ENCODE measurements around the gene NMT2. TPM values are rescaled to one million over a fixed set of nuclear protein-coding genes. Genes with fewer than 3 reads are reported as not detected.

NMT2 gene
- total and polyA plus RNA-seq, 5 donors from 2014 or later = 37.1 to 50.3 (median 45.7) TPM

DNA sequence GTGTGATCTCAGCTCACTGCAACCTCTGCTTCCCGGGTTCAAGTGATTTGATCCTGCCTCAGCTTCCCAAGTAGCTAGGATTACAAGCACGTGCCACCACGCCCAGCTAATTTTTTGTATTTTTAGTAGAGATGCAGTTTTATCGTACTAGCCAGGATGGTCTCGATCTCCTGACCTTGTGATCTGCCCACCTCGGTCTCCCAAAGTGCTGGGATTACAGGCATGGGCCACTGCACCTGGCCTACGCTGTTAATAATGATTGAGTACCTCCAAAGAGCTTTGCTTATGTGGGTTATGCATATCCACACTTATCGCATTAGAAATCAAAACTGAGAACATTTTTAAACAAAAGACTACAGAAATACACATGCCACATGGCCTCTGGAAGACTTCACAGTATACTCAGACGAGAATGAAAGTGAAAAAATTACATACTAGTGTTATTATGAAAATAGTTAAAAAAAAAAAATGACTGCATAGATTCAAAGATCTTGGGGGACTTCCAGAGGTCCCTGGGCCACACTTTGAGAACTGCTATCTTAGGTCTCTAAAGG is 45.9 kb downstream of the NMT2 start:
- Histone ChIP-seq H3K4me3 (ENCODE audit: low read depth, low read length) (no peak overlapping the region), H3K27ac (ENCODE audit: insufficient read depth, low read length, poor library complexity, severe bottlenecking) (peak overlapping the region; percentile 44), H3K36me3 (ENCODE audit: control insufficient read depth, insufficient read depth, low read length) (peaks cover 65% of the 10 kb centered on the region), H3K27me3 (ENCODE audit: control insufficient read depth, insufficient read depth, low read length) (no peaks in the 10 kb centered on the region), H3K4me1 (ENCODE audit: control insufficient read depth, insufficient read depth, low read length, poor library complexity, severe bottlenecking) (peaks cover 14% of the 10 kb centered on the region), H3K9me3 (ENCODE audit: control insufficient read depth in 2 of 2, low read length in 2 of 2) (no peaks in the 10 kb centered on the region)
- Mint-ChIP-seq H3K4me1 (peaks cover 23 to 27% (median 24%) of the 10 kb centered on the region in 4 donors), H3K36me3 (peaks cover 30% of the 10 kb centered on the region), H3K9me3 (peaks cover 0 to 1% (median 0%) of the 10 kb centered on the region in 7 donors), H3K27me3 (no peaks in the 10 kb centered on the region), H3K27ac (peak overlapping the region; percentile 68 to 82 (median 80)), H3K4me3 (no peak overlapping the region)
- ATAC-seq (ENCODE audit: low read depth in 2 of 2) (peak; percentile 34 to 45), DNase-seq (peak in 1 of 3 donors; percentile 59)

- Mint-ChIP-seq H3K27me3 (no peaks in the 10 kb centered on the region), H3K36me3 (peaks cover 29% of the 10 kb centered on the region), H3K27ac (peak overlapping the region in 2 of 3 donors; percentile 80 to 82), H3K4me3 (no peak overlapping the region), H3K9me3 (peaks cover 0 to 1% (median 0%) of the 10 kb centered on the region in 7 donors), H3K4me1 (peaks cover 23 to 27% (median 24%) of the 10 kb centered on the region in 4 donors)
- DNase-seq (no peak), ATAC-seq (ENCODE audit: low read depth in 2 of 2) (no peak)
- peaks cover 68% of the 10 kb centered on the region for H3K36me3 ChIP-seq (ENCODE audit: control insufficient read depth, insufficient read depth, low read length)
- H3K27ac ChIP-seq (ENCODE audit: insufficient read depth, low read length, poor library complexity, severe bottlenecking) = no peak overlapping the region
- peaks cover 14% of the 10 kb centered on the region for H3K4me1 ChIP-seq (ENCODE audit: control insufficient read depth, insufficient read depth, low read length, poor library complexity, severe bottlenecking)
- H3K27me3 ChIP-seq (ENCODE audit: control insufficient read depth, insufficient read depth, low read length) = no peaks in the 10 kb centered on the region
- no peak overlapping the region for H3K4me3 ChIP-seq (ENCODE audit: low read depth, low read length)
- no peaks in the 10 kb centered on the region for H3K9me3 ChIP-seq (ENCODE audit: control insufficient read depth in 2 of 2, low read length in 2 of 2)
These were observed 46.8 kb downstream of the NMT2 start for GRCh38 chr10:15121707-15122106.

GRCh38 chr10:15120523-15120922 is 48.0 kb downstream of the NMT2 start:
- Mint-ChIP-seq H3K36me3 (peaks cover 25% of the 10 kb centered on the region), H3K9me3 (no peaks in the 10 kb centered on the region), H3K4me3 (no peak overlapping the region), H3K27ac (no peak overlapping the region), H3K27me3 (no peaks in the 10 kb centered on the region), H3K4me1 (peaks cover 23 to 27% (median 25%) of the 10 kb centered on the region in 4 donors)
- ATAC-seq (ENCODE audit: low read depth in 2 of 2) (no peak), DNase-seq (no peak)
- Histone ChIP-seq H3K4me1 (ENCODE audit: control insufficient read depth, insufficient read depth, low read length, poor library complexity, severe bottlenecking) (peaks cover 14% of the 10 kb centered on the region), H3K9me3 (ENCODE audit: control insufficient read depth in 2 of 2, low read length in 2 of 2) (no peaks in the 10 kb centered on the region), H3K27me3 (ENCODE audit: control insufficient read depth, insufficient read depth, low read length) (no peaks in the 10 kb centered on the region), H3K4me3 (ENCODE audit: low read depth, low read length) (no peak overlapping the region), H3K36me3 (ENCODE audit: control insufficient read depth, insufficient read depth, low read length) (peaks cover 67% of the 10 kb centered on the region), H3K27ac (ENCODE audit: insufficient read depth, low read length, poor library complexity, severe bottlenecking) (no peak overlapping the region)

DNA sequence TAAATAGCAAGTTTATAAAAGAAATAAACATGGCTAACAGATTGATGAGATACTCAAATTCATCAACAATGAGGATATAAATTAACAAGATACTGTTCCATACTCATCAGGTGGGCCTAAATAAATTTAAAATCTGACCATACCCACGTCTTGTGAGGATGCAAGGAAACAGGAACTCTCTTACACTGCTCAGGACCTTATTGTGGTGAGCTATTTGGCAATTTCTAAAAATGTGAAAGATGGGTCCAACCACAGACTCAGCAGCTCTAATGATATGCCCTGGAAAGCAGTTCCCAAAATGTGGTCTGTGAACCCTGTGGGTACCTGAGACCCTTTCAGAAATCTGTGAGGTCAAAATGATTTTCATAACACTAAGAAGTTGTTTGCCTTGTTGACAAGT is 49.9 kb downstream of the NMT2 start:
- Histone ChIP-seq H3K4me3 (ENCODE audit: low read depth, low read length) (no peak overlapping the region), H3K36me3 (ENCODE audit: control insufficient read depth, insufficient read depth, low read length) (peaks cover 62% of the 10 kb centered on the region), H3K27ac (ENCODE audit: insufficient read depth, low read length, poor library complexity, severe bottlenecking) (no peak overlapping the region), H3K27me3 (ENCODE audit: control insufficient read depth, insufficient read depth, low read length) (no peaks in the 10 kb centered on the region), H3K9me3 (ENCODE audit: control insufficient read depth in 2 of 2, low read length in 2 of 2) (no peaks in the 10 kb centered on the region), H3K4me1 (ENCODE audit: control insufficient read depth, insufficient read depth, low read length, poor library complexity, severe bottlenecking) (peaks cover 10% of the 10 kb centered on the region)
- Mint-ChIP-seq H3K36me3 (peaks cover 17% of the 10 kb centered on the region), H3K4me3 (no peak overlapping the region), H3K4me1 (peaks cover 16 to 23% (median 17%) of the 10 kb centered on the region in 4 donors), H3K9me3 (no peaks in the 10 kb centered on the region), H3K27ac (no peak overlapping the region), H3K27me3 (no peaks in the 10 kb centered on the region)
- DNase-seq (no peak), ATAC-seq (ENCODE audit: low read depth in 2 of 2) (no peak)

GRCh38 chr10:15116225-15116624 is 52.3 kb downstream of the NMT2 start:
- peaks cover 69% of the 10 kb centered on the region for H3K36me3 ChIP-seq (ENCODE audit: control insufficient read depth, insufficient read depth, low read length)
- no peak overlapping the region for H3K27ac ChIP-seq (ENCODE audit: insufficient read depth, low read length, poor library complexity, severe bottlenecking)
- H3K27me3 Mint-ChIP-seq = no peaks in the 10 kb centered on the region
- no peak overlapping the region for H3K4me3 ChIP-seq (ENCODE audit: low read depth, low read length)
- H3K4me1 Mint-ChIP-seq = peaks cover 4 to 13% (median 6%) of the 10 kb centered on the region in 4 donors
- H3K4me1 ChIP-seq (ENCODE audit: control insufficient read depth, insufficient read depth, low read length, poor library complexity, severe bottlenecking) = no peaks in the 10 kb centered on the region
- no peak for DNase-seq
- H3K9me3 ChIP-seq (ENCODE audit: control insufficient read depth in 2 of 2, low read length in 2 of 2) = no peaks in the 10 kb centered on the region
- no peaks in the 10 kb centered on the region for H3K27me3 ChIP-seq (ENCODE audit: control insufficient read depth, insufficient read depth, low read length)
- H3K36me3 Mint-ChIP-seq = peaks cover 25% of the 10 kb centered on the region
- ATAC-seq (ENCODE audit: low read depth in 2 of 2) = no peak
- H3K4me3 Mint-ChIP-seq = no peak overlapping the region
- H3K27ac Mint-ChIP-seq = no peak overlapping the region
- no peaks in the 10 kb centered on the region for H3K9me3 Mint-ChIP-seq

DNA sequence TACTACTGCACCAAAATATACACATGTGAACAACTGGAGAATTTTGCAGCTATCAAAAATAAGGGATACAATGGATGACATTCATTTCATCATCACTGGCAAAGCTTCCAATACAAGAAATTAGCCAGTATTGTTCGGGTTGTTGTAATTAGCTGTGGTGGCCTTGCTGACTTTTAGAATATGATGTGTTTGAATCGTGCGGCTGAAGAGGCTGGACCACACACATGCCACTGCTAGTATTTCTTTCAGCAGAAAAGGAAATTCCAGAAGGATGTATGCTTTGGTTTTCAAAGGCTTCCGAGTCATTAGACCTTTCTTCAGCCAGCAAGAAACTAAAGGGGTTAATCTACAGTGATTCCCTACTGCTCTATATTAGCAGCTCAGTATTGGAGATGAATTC is 54.7 kb downstream of the NMT2 start:
- DNase-seq = no peak
- Histone ChIP-seq H3K27ac (ENCODE audit: insufficient read depth, low read length, poor library complexity, severe bottlenecking) (no peak overlapping the region), H3K9me3 (ENCODE audit: control insufficient read depth in 2 of 2, low read length in 2 of 2) (no peaks in the 10 kb centered on the region), H3K4me1 (ENCODE audit: control insufficient read depth, insufficient read depth, low read length, poor library complexity, severe bottlenecking) (no peaks in the 10 kb centered on the region), H3K27me3 (ENCODE audit: control insufficient read depth, insufficient read depth, low read length) (no peaks in the 10 kb centered on the region), H3K36me3 (ENCODE audit: control insufficient read depth, insufficient read depth, low read length) (peaks cover 62% of the 10 kb centered on the region), H3K4me3 (ENCODE audit: low read depth, low read length) (no peak overlapping the region)
- Mint-ChIP-seq H3K4me3 (no peak overlapping the region), H3K27me3 (no peaks in the 10 kb centered on the region), H3K9me3 (no peaks in the 10 kb centered on the region), H3K27ac (no peak overlapping the region), H3K4me1 (peaks cover under 1 to 4% (median 4%) of the 10 kb centered on the region in 4 donors), H3K36me3 (peaks cover 19% of the 10 kb centered on the region)
- ATAC-seq (ENCODE audit: low read depth in 2 of 2) = no peak

DNA sequence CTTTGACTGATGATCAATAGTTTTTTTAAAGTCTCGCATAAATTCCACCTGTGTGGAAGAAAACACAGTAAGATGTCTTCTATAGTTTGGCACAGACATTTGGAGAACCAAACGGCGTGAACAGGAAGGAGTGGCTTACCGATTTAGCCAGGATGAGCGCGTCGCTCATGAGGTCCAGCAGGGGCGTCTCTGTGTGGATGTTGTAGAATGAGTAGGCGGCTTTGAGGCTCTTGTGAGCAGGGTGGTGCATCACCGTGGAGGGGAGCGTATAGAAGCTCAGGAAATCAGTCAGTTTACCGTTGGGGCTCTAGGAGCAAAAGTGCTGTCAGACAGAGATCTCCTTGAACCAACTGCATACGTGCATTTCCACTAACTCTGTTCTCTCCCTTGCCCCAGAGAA is 55.8 kb downstream of the NMT2 start:
- Histone ChIP-seq H3K36me3 (ENCODE audit: control insufficient read depth, insufficient read depth, low read length) (peaks cover 62% of the 10 kb centered on the region), H3K4me1 (ENCODE audit: control insufficient read depth, insufficient read depth, low read length, poor library complexity, severe bottlenecking) (no peaks in the 10 kb centered on the region), H3K4me3 (ENCODE audit: low read depth, low read length) (no peak overlapping the region), H3K27ac (ENCODE audit: insufficient read depth, low read length, poor library complexity, severe bottlenecking) (no peak overlapping the region), H3K27me3 (ENCODE audit: control insufficient read depth, insufficient read depth, low read length) (no peaks in the 10 kb centered on the region), H3K9me3 (ENCODE audit: control insufficient read depth in 2 of 2, low read length in 2 of 2) (no peaks in the 10 kb centered on the region)
- peak overlapping the region in 1 of 3 donors; percentile 67 for H3K27ac Mint-ChIP-seq
- ATAC-seq (ENCODE audit: low read depth in 2 of 2) (no peak), DNase-seq (no peak)
- no peaks in the 10 kb centered on the region for H3K9me3 Mint-ChIP-seq
- H3K27me3 Mint-ChIP-seq = no peaks in the 10 kb centered on the region
- H3K4me1 Mint-ChIP-seq = peaks cover 4 to 6% (median 4%) of the 10 kb centered on the region in 4 donors
- H3K4me3 Mint-ChIP-seq = peak overlapping the region in 1 of 4 donors; percentile 27
- H3K36me3 Mint-ChIP-seq = peaks cover 28% of the 10 kb centered on the region

DNA sequence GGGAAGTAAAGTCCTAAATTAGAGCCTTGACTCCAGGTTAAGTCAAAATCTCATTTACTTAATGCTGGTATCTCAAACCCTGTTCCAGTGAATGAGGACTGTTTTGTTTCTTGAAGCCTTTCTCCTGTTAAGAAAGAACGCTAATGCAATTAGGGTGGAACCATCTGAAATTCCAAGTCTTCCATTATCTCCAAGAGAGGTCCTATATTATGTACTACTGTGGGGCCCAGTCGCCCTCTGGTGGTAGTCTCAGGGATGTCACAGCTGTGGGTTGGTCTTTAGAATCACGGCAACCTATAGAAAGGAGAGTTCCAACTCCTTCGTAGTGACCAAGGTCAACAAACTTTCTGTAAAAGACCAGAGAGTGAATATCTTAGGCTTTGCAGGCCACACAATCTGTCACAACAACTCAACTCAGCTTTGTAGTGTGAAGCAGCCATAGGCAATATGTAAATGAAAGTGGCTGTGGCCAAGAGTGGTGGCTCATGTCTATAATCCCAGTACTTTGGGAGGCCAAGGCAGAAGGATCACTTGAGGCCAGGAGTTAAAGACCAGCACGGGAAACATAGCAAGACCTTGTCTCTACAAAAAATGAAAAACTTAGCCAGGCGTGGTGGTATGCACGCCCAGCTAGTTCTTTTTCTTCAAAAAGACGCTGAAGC is 62.0 kb downstream of the NMT2 start:
- no peaks in the 10 kb centered on the region for H3K27me3 ChIP-seq (ENCODE audit: control insufficient read depth, insufficient read depth, low read length)
- no peaks in the 10 kb centered on the region for H3K9me3 Mint-ChIP-seq
- peaks cover 31% of the 10 kb centered on the region for H3K36me3 Mint-ChIP-seq
- peak overlapping the region in 1 of 4 donors; percentile 11 for H3K4me3 Mint-ChIP-seq
- peak overlapping the region; percentile 1 to 77 (median 59) for H3K27ac Mint-ChIP-seq
- ATAC-seq (ENCODE audit: low read depth in 2 of 2) (peak; percentile 80 to 88), DNase-seq (peak; percentile 51 to 67 (median 63))
- H3K4me3 ChIP-seq (ENCODE audit: low read depth, low read length) = no peak overlapping the region
- no peak overlapping the region for H3K27ac ChIP-seq (ENCODE audit: insufficient read depth, low read length, poor library complexity, severe bottlenecking)
- H3K27me3 Mint-ChIP-seq = no peaks in the 10 kb centered on the region
- H3K4me1 Mint-ChIP-seq = peaks cover 6 to 22% (median 10%) of the 10 kb centered on the region in 4 donors
- peaks cover 65% of the 10 kb centered on the region for H3K36me3 ChIP-seq (ENCODE audit: control insufficient read depth, insufficient read depth, low read length)
- H3K9me3 ChIP-seq (ENCODE audit: control insufficient read depth in 2 of 2, low read length in 2 of 2) = no peaks in the 10 kb centered on the region
- H3K4me1 ChIP-seq (ENCODE audit: control insufficient read depth, insufficient read depth, low read length, poor library complexity, severe bottlenecking) = no peaks in the 10 kb centered on the region

All from CD4-positive, CD25-positive, alpha-beta regulatory T cell (primary cell).